DMS153 treated with DMSO at 0.1 percent for 48 hours (cell line): ENCODE data around the gene SIVA1.

Experiments used
- DNase-seq: peaks from one replicate; lab custom pipeline; 2025; ENCODE audit not compliant: unreplicated experiment; lab: John Stamatoyannopoulos, UW

Gene SIVA1

GRCh38 chr14:104752735-104753527 is at the start of gene SIVA1:
Gene SIVA1 (plus strand): TSS chr14:104753147. CDS start chr14:104753202, 55 bp downstream.
- DNase-seq = peak; percentile 80

GRCh38 chr14:104703269-104703668 is 49.7 kb upstream of the SIVA1 start:
- no peak for DNase-seq

GRCh38 chr14:104704252-104704651 is 48.7 kb upstream of the SIVA1 start:
- DNase-seq = no peak

- no peak for DNase-seq
Measured at GRCh38 chr14:104705340-104706047, 47.5 kb upstream of the SIVA1 start.

GRCh38 chr14:104706733-104707607 is 46.0 kb upstream of the SIVA1 start:
- no peak for DNase-seq

- DNase-seq = no peak
Measured at GRCh38 chr14:104707608-104708595, 45.0 kb upstream of the SIVA1 start.

- no peak for DNase-seq
Measured at GRCh38 chr14:104708606-104709268, 44.2 kb upstream of the SIVA1 start.

GRCh38 chr14:104709387-104710039 is 43.4 kb upstream of the SIVA1 start:
- no peak for DNase-seq

- DNase-seq = no peak
Measured at GRCh38 chr14:104710071-104710735, 42.7 kb upstream of the SIVA1 start.

- no peak for DNase-seq
Measured at GRCh38 chr14:104712881-104713734, 39.8 kb upstream of the SIVA1 start.

GRCh38 chr14:104714066-104714465 is 38.9 kb upstream of the SIVA1 start:
- no peak for DNase-seq

GRCh38 chr14:104714681-104715080 is 38.3 kb upstream of the SIVA1 start:
- no peak for DNase-seq

GRCh38 chr14:104715416-104715815 is 37.5 kb upstream of the SIVA1 start:
- no peak for DNase-seq

GRCh38 chr14:104715871-104716270 is 37.1 kb upstream of the SIVA1 start:
- no peak for DNase-seq

GRCh38 chr14:104717137-104717536 is 35.8 kb upstream of the SIVA1 start:
- no peak for DNase-seq

- DNase-seq = no peak
Measured at GRCh38 chr14:104717646-104718045, 35.3 kb upstream of the SIVA1 start.

- no peak for DNase-seq
Measured at GRCh38 chr14:104718147-104718546, 34.8 kb upstream of the SIVA1 start.

- no peak for DNase-seq
Measured at GRCh38 chr14:104718871-104719270, 34.1 kb upstream of the SIVA1 start.
